GM19438 (cell line): Measurements from ENCODE around the gene WASL.
"Not testable (repeated sequence)": the region's sequence is repeated elsewhere in the genome, so short reads cannot be mapped to it uniquely, and the experiment has no call there.

Experiments used
- ATAC-seq: cut with Tn5 transposase; IDR thresholded peaks from one replicate; pipeline ENCODE4 v1.9.1; 2021; ENCODE audit warnings: low read depth; ENCODE audit not compliant: unreplicated experiment

The WASL gene

DNA sequence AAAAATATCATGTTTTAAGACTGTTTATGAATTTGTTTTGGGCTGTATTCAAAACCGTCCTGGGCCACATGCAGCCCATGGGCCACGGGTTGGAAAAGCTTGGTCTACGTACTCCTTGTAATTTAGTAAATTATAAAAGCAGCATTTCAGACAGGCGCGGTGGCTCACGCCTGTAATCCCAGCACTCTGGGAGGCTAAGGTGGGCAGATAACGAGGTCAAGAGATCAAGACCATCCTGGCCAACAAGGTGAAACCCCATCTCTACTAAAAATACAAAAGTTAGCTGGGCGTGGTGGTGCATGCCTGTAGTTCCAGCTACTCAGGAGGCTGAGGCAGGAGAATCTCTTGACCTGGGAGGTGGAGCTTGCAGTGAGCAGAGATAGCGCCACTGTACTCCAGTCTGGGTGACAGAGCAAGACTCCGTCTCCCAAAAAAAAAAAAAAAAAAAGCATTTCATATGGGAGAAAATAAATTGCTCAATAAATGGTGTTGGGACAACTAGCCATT lies 11.6 kb downstream of the WASL start:
- not testable (repeated sequence) for ATAC-seq

DNA sequence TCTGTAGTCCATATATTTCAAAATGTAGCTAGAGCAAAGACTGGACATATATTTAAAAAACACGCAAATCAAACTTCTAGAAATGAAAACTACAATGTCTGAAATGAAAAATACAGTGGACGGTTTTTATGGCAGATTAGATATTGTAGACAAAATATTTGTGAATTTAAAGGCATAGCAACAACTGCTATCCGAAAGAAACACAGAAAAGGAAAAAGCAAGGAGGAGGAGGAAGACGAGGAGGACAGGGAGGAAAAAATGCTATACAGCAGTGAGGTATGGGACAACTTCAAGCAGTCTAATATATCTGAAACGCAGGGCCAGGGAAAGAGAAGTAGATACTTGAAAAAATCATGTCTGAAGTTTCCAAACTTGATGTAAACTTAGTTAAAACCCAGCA lies 13.3 kb downstream of the WASL start:
- no peak for ATAC-seq

DNA sequence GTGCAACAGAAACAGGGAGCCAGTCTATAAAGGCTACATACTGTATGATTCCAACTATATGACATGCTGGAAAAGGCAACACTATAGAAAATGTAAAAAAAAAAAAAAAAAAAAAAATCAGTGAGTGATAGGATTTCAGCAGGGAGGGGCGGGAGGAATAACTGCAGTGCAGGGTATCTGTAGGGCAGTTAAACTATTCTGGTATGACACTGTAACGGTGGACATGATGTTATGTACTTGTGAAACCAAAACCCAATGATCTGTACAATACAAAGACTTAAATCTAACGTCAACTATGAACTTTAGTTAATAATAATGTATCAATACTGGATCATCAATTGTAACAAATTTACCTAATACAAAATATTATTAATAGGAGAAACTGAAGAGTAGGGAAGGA lies 14.3 kb downstream of the WASL start:
- ATAC-seq = no peak

DNA sequence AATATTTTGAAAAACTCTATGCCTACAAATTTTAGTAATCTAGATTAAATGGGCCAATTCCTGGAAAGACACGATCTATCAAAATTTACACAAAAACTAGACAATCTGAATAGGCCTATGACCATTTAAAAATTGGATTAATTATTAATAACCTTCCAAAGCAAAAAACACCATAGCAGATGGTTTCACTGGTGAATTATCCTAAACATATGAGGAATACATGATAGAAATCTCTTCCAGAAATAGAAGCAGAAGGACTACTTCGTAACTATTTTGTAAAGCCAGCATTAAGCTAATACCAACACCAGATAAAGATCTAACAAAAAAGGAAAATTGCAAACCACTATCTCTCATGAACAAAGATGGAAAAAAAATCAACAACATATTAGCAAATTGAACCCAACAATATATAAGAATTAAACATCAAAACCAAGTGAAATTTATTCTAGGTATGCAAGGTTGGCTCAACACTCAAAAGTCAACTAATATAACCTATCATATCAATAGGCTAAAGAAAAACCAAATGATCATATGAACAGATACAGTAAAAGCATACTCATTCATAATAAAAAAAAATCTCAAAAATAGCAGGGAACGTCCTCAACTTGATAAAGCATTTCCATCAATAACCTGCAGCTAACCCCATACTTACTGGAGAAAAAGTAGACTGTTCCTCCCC lies 16.3 kb downstream of the WASL start:
- ATAC-seq = no peak

DNA sequence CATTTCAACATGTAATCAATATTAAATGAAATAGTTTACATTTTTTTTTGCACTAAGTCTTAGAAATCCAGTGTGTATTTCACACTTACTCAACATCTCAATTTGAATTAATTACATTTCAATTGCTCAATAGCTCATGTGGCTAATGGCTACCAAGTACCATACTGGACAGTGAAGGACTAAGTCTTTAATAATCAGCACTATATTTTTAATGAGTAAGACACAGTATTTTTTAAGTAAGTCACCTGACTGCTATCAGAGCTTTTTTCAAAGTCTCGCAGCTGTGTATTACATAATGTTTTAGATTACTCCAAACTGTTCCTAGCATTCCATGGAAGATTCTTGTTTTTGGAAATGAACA lies 19.6 kb downstream of the WASL start:
- no peak for ATAC-seq

DNA sequence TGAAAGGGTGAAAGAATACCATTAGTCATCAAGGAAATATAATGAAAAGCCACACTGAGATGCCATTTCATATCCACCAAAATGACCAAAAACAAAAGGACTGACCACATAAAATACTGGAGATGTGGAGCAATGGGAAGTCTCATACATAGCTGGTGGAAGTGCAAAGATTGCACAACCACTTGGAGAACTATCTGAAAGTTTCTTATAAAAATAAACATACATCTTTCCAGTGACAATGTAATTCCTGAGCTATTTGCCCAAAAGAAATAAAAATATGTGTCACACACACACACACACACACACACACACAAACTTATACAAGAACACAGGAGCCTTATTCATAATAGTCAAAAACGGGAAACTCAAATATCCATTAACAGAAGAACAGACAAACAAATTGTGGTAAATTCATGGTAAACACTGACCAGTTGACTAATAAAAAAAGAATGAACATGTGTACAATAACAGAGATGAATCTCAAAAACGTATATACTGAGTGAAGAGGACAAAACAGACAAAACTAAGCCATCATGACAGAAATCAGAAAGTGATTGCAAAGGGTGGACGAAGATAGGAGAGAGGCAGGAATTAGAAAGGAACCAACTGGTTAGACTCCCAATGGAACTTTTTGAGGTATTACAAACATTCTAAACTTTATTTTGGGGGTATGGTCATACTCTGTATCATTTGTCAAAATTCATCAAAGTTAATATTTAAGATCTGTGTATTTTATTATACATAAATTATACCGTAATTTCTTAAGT lies 21.5 kb downstream of the WASL start:
- ATAC-seq = no peak

DNA sequence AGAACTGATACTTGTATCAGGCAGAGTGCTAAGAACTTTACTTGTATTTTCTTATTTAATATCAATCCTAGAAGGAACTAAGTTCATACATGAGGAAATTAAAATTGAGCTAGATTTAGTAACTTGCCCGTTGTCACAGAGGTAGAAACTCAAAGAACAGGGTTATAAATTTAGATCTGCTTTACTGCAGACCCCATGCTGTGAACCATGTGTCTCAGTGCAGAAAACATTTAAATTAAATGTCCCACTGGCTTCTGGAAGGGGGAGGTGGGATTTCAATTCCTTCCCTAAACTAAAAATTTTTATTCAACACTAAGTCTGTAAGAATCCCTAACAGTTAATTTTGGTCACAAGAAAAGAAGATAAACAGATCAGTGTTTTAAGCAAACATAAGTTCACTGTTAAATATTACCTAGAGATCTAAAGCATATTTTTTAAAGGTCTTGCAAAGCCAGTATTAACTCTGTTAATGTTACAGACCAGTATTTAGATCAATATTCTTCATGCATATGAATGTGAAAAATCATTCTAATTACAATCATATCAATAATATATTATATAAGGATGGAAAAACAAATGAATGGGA lies 23.1 kb downstream of the WASL start:
- no peak for ATAC-seq

DNA sequence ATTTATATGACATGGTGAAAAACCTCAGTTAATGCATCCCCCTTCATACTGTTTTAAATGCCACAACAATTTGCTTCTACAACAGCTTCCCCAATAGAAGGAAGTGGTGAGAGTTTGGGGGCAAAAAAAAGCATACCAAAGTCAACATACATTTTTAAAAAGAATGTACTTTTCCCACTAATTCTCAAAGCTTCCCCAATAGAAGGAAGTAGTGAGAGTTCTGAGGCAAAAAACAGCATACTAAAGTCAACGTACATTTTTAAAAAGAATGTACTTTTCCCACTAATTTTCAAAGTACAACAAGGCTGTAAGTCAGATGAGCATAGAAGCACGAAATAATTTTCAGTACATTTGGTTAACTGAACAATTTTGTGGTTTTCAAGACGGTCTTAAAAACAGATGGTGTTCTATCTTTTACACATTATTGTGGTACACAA lies 24.0 kb downstream of the WASL start:
- ATAC-seq = no peak

DNA sequence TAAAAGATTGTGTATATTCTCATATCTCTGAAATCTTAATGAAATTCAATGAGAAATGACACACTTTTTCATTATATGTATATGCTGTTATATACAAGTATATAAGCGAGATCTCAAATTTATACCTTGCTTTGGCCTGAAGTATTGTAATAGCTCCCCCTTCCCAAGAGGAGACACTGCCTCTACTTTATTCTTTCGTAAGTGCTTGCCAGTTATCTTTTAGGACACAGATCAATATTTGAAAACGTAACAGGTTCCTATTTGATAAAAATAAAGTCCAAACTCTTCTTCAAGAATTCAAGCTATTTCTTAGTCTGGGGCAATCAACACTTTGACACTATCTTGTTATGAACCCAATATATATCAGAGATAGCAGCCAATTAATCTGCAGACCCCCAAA lies 24.9 kb downstream of the WASL start:
- no peak for ATAC-seq

DNA sequence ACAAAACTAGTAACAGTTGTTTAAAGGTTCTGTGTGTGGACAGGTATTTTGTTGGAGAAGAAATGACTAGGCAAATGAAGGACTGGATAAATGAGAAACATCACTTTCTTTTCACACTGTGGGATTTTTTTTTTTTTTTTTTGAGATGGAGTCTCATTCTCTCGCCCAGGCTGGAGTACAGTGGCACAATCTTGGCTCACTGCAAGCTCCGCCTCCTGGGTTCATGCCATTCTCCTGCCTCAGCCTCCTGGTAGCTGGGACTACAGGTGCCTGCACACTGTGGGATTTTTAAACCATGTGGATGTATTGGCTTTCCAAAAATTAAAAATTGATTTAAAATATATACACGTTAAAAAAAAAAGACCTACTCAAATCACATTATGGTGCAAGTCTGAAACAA lies 28.3 kb downstream of the WASL start:
- not testable (repeated sequence) for ATAC-seq

DNA sequence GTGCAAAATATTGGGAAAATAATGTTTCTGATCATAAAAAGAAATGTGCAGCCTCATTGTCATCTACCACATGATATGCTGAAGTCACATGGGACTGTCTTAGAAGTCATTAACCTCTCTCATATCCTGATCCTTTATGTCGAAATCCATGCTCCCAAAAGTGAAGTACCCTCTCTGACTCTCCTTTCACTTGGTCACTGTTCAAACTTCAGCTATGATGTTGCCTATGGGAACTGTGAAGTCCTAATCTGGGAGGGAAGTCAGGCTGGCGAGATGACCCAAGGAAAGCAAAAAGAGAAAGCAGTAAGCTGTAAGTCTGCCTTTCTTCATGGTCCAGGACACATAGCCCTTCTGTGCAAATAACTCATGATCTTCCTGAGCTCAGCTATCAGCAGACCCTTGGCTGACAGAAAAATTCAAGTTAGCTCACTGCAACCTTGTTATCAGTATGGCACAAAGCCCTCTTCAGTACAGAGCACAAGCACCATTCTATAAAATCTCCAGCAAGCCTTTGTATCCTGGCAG lies 29.5 kb downstream of the WASL start:
- no peak for ATAC-seq

DNA sequence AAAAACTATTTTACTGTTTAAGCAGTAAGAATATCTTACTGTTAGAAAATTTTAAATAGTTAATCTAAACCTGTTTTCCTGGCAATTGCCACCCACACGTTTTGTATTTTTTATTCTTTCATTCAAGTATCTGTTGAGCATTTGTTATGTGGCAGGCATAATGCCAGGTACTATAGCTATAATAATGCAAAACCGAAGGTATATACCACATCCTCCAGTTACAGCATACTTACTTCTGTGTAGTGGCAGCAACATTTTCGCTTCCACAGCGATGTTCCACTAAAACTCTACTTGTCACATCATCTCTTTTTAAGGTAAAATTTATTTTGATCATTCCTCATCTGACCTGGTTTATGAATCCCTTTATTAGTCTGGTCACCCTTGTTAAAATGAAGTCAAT lies 30.0 kb downstream of the WASL start:
- ATAC-seq = no peak

DNA sequence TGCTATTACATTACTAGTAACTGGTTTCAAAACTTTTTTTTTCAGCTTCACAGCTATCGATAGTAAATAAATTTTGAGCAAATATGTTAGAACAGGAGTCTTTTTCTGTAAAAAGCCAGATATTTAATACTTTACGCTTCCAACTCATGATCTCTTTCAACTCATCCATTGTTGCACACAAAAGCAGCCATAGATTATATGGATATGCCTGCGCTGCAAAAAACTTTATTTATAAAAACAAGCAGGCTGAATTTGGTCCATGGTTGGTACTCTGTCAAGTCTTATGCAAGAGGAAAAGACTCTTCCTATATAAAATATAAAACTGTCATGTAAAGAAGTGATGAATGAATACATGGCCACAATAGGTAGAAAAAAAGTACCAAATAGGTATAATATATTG lies 31.1 kb downstream of the WASL start:
- ATAC-seq = no peak

DNA sequence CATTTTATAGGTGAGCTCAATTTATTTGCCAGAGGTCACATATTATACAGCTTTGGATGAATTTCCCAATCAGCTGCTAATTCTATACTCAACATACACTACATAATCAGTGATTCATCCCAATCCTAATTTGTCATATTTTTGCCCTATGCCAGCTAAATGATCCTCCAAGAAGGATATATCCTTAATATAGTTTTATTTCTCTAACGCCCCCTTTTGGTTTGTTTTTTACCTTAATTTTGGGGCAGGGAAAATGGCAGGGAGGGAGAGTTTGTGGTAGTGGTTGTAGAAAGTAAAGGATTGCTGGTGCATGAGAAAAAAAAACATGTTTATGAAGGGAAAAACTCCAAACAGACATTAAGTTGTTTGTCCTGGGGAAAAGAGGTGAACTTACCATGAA lies 31.9 kb downstream of the WASL start:
- no peak for ATAC-seq

DNA sequence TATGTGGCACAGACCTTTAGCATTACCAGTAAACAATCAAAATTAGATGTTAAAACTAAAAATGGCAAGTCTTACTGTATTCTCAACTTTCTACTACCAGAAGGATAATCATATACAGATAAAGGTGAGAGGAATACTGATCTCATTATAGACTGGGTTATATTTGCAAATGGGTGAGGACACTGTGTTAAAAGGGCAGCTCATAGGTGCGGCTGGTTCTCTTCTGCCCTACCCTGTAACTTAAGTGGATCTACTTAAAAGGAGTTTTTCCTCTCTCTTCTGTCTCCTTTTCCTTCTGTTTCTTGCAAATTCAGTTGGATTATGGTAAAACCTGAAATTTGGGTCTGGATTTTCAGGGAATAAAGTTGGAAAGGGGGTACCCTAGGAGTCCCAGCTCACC lies 33.0 kb downstream of the WASL start:
- ATAC-seq = no peak

DNA sequence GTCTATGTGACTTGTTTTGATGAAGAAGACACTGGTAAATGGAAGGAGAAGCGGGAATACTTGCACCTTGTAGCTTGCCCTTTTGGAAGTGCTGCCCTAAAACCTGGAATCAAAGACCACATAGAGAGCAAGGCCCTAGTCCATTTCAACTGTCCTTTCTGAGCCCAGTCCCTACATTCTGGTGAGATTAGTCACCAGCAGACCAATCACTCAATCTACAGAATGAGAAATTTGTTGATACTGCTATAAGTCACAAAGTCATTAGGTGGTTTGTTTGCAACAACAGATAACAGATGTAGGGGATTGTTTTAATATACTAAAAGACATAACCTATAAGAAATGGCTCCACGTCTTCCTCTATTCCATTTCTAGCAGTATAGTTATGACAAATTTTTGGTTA lies 33.6 kb downstream of the WASL start:
- no peak for ATAC-seq

DNA sequence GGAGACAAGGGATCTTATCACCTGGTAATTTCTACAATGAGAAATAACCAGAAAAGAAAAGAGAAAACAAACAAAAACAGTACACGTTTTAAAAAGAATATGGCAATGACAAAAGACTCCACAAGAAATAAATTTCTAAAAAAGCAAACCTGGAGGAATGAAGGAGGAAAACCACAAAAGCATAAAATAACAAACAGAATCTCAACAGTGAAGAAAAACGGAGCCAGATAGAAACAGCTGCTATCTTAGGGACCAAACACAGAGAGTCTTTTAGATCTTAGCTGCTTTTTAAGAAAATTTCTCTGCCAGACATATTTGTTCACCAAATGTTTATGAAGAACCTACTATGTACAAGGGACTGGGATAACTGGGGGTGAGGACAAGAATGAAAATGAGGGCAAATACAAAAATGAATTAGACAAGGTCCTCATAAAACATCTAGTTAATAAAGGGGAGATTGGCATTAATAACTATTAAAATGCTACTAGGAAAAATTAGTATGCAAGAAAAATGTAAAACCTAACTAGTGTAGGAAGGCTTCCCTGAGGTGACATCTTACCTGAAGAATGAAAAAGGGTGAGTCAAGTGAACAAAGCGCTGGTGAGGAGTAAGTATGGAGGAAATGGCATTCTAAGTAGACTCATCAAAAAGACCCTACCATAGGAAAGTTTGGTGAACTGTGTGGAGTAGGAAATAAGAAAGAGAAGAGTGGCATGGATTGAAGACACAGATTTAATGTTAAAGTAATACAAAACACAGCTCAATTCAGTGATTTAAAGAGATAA lies 34.3 kb downstream of the WASL start:
- ATAC-seq = no peak

DNA sequence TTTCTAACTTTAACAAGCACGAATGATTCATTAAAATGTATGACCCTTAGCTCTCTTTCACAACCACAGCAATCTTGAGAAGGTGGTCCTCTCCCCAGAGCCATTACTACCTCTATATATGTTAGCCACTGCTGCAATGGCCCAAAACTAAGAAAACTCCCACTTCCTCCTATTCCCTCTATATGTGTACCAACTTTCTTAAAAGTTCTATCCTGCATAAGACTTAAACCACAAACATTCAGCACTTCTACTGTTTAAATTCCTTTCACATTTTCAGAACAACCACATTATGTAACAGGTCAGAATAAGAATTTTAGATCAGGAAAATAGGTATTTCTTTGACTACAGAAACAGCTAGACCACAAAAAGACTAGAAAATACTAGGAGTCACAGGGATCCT lies 36.2 kb downstream of the WASL start:
- ATAC-seq = no peak

DNA sequence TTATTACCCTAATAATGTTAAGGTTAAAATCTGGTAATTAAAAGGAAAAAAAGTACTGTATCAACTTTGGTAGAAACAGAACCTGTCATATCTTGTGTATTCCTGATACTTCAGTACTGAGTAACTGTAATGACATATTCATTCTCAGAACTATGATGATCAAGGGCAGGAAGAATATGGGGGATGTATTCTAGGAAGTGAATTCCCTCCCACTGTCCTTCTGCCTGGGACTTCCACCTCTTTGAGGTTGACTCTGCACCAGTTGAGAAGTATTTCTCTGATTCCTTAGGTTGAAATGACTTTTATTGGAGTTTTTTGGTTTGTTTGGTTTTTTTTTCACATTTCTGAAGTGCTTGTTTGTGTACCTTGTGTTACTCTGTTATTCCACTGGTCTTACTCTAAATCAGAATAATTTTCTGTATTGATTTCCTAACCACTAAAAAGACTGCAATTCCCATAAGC lies 36.9 kb downstream of the WASL start:
- no peak for ATAC-seq

DNA sequence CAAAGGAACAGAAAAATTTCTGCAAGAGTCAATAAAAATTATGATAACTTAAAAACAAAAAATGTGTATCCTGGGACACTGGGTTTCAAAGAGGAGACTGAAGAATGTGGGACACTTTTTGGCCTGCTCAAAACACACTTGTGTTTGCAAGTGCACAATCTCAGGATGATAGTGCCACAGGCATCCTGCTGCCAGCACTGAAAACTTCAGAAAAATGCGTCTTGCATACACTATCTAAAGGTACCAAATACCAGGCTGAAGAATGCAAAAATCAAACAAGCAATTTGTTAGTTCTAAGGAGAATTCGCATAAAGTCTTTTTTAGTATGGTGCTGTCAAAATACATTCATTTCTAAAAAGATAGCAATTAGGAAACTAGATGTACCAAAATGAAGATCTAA lies 38.1 kb downstream of the WASL start:
- no peak for ATAC-seq

DNA sequence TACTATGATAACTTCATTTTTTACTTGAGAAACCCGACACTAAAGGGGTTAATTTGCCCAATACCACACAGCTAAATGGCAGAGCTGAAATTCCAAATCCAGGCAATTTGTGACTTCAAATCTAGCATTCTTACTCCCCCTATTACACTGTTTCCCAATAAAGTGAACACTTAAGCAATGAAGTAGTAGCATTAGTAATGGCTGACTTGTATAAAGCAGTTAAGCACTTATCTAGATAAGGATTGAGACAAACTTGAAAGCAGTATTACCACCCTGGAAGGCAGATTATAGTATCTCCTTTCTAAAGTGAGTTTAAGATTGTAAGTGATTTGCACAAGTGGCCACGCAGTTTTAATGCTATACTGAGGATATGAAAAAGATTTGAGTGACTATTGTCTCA lies 39.3 kb downstream of the WASL start:
- ATAC-seq = no peak
